Psoas muscle (tissue), 8 donors: ENCODE measurements around the gene RBKS. TPM values are rescaled to one million over a fixed set of nuclear protein-coding genes. Genes with fewer than 3 reads are reported as not detected.

ENCODE experiments used
- ATAC-seq, 4 donors: fragments of 200-7000 bp; cut with Tn5 transposase; one replicate each; pipeline ENCODE4 v1.9.1; 2020; ENCODE audit warnings: moderate library complexity in 3 of 4, mild to moderate bottlenecking in 2 of 4
- DNase-seq, 2 donors: peaks; one replicate each; pipeline ENCODE4 v3.0.0-alpha.2; 2020
- H3K27ac ChIP-seq: fragments of 200-600 bp; one replicate; pipeline ENCODE4 v1.8.0; 2022
- H3K27me3 ChIP-seq, 3 donors: fragments of 200-600 bp in 1 of 3; one replicate each; pipeline versions ENCODE4 v1.6.1 to v1.8.0; 2013 to 2022; ENCODE audit warnings: low read length in 2 of 3, mild to moderate bottlenecking in 2 of 3, moderate library complexity in 1 of 3; ENCODE audit not compliant: insufficient read depth in 3 of 3
- H3K36me3 ChIP-seq, 2 donors: fragments of 200-600 bp in 1 of 2; one replicate each; pipeline versions ENCODE4 v1.6.1 to v1.8.0; 2013 to 2022; ENCODE audit warnings: low read depth in 1 of 2, mild to moderate bottlenecking in 1 of 2, moderate library complexity in 1 of 2; ENCODE audit not compliant: insufficient read depth in 1 of 2
- H3K4me1 ChIP-seq: fragments of 200-600 bp; one replicate; pipeline ENCODE4 v1.8.0; 2022
- H3K4me3 ChIP-seq: fragments of 200-600 bp; one replicate; pipeline ENCODE4 v1.8.0; 2022; ENCODE audit warnings: mild to moderate bottlenecking
- H3K9me3 ChIP-seq: fragments of 200-600 bp; one replicate; pipeline ENCODE4 v1.8.0; 2022
- CTCF ChIP-seq: fragments of 200-600 bp; IDR thresholded peaks from one replicate; pipeline ENCODE4 v1.8.0; 2022; ENCODE audit warnings: antibody characterized with exemption
- WGBS, 3 donors: extraction: QIAGEN DNeasy Blood & Tissue Kit; methylation state at CpG; one replicate each; pipeline versions ENCODE4 v1.1.6 to v1.1.7; 2013; 5-methylcytosine and 5-hydroxymethylcytosine counted together
- intact Hi-C, 2 donors: fragments of 100-400 bp; cut with DNase I; formaldehyde crosslinking; loops; one replicate each; pipeline versions ENCODE4 v1.11.0 to v1.14.2; 2022
- polyA plus RNA-seq, 3 donors: library from polyadenylated mRNA; stranded (reverse); fragments of 200-250 nt; gene quantifications; one replicate each; pipeline ENCODE4 v1.2.3, GENCODE V29; 2013
- total RNA-seq, 4 donors: library from RNA; stranded (reverse); fragmentation: NEBNext Ultra II Directional in 2 of 4; extraction: Animal tissue kit (Norgen Biotek cat#: 25700) in 2 of 4; gene quantifications; one replicate each; pipeline versions ENCODE4 v1.2.1 to v1.2.4, GENCODE V29; 2021 to 2023
- donor health status: healthy with polysubstance abuse.
- donor health status: DM: no; HTN: no; CAD: no; lungs with moderate emphysema.
- donor health status: Bipolar disorder and iron deficiency.
- donor health status: healthy.
- donor health status: DM: yes; HTN: yes; CAD: no.
- donor health status: DM: no; HTN: no; CAD: no.
- donor health status: DM: no; HTN: no; CAD: no.
- donor health status: DM: yes; HTN: yes; CAD: no.

Gene RBKS
- total and polyA plus RNA-seq, 7 donors, result 3.5 to 7.3 (median 4.1) TPM

- Histone ChIP-seq H3K27ac (no peak overlapping the region), H3K4me3 (no peak overlapping the region), H3K4me1 (no peaks in the 10 kb centered on the region), H3K36me3 (no peaks in the 10 kb centered on the region), H3K27me3 (no peaks in the 10 kb centered on the region), H3K9me3 (no peaks in the 10 kb centered on the region)
- intact Hi-C loops, result no loop called here
- no peak for TF ChIP-seq CTCF
- 84 to 92% (median 86%) methylated on average over 3 of the region's 3 CpGs for WGBS, 3 donors
- ATAC-seq (no peak), DNase-seq (no peak)
Observed at GRCh38 chr2:27829791-27830190, 60.4 kb downstream of the RBKS start.

DNA sequence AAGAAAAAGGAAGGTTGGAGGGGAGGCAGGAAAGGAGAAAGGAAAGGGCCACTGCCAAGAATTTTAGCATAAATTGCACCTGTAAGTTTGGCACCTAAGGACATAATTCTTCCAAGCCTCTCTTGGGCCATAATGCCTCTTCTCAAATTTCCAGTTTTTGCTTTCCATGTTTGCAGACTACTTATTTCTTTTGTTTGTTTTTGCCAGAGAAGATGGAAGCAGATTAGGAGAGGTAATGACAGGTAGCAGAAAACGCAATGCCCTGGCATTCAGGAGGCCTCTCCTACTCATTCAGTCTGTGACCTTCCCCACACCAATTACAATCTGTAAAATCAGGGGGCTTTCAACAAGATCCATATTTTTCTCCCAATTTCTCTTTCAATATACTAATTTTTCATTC is 61.9 kb downstream of the RBKS start:
- intact Hi-C loops, result no loop called here

GRCh38 chr2:27824401-27824800 is 65.8 kb downstream of the RBKS start:
- Histone ChIP-seq H3K36me3 (no peaks in the 10 kb centered on the region), H3K27me3 (no peaks in the 10 kb centered on the region), H3K4me1 (peaks cover 14% of the 10 kb centered on the region), H3K27ac (no peak overlapping the region), H3K9me3 (no peaks in the 10 kb centered on the region), H3K4me3 (no peak overlapping the region)
- intact Hi-C loops, result loop anchor here in 1 of 2 donors (5.0 kb wide), 1 partner anchor 52 kb away; the partner anchor contains the start of gene MRPL33
- TF ChIP-seq CTCF, result no peak
- no peak for ATAC-seq
- no peak for DNase-seq
- 96 to 100% (median 100%) methylated on average over 1 of the region's 1 CpG for WGBS, 3 donors

More for the DNA sequence above, 61.9 kb downstream of the RBKS start:
- no peak for TF ChIP-seq CTCF
- H3K27me3 ChIP-seq, result no peaks in the 10 kb centered on the region
- WGBS, 3 donors, result 68 to 73% (median 68%) methylated on average over 1 of the region's 1 CpG
- no peak for ATAC-seq
- no peak overlapping the region for H3K4me3 ChIP-seq
- H3K36me3 ChIP-seq, result no peaks in the 10 kb centered on the region
- DNase-seq, result no peak
- no peaks in the 10 kb centered on the region for H3K9me3 ChIP-seq
- H3K27ac ChIP-seq, result no peak overlapping the region
- H3K4me1 ChIP-seq, result no peaks in the 10 kb centered on the region

GRCh38 chr2:27823569-27823968 is 66.6 kb downstream of the RBKS start:
- peak; percentile 44 for TF ChIP-seq CTCF
- intact Hi-C loops, result loop anchor here in 1 of 2 donors (5.0 kb wide), 1 partner anchor 51 kb away; the partner anchor contains the start of gene MRPL33
- Histone ChIP-seq H3K27me3 (no peaks in the 10 kb centered on the region), H3K4me3 (peak overlapping the region; percentile 42), H3K36me3 (no peaks in the 10 kb centered on the region), H3K9me3 (no peaks in the 10 kb centered on the region), H3K4me1 (peaks cover 14% of the 10 kb centered on the region), H3K27ac (peak overlapping the region; percentile 74)
- DNase-seq, result no peak
- ATAC-seq, result peak; percentile 63 to 77 (median 72)
- WGBS, 3 donors, result 48 to 72% (median 62%) methylated on average over 5 of the region's 5 CpGs

DNA sequence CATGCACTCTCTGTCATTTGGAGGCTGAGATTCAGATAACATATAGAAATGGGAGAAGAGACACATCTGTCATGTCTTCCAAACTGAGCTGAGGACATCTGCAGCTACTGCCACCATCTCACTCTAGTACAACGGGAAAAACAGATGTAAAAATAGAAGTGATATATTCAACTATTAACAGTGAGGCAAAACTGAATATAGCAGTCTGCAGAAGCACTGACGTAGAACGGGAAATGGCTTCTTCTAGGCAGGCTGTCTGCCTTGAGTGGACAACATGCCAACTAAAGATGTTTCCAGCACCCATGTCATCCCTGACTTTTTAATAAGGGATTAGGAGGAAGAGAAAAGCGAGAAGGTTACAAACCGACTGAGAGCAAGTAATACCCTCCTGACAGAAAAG is 67.1 kb downstream of the RBKS start:
- intact Hi-C loops, result loop anchor here in 1 of 2 donors (5.0 kb wide), 1 partner anchor 51 kb away; the partner anchor contains the start of gene MRPL33
- H3K4me3 ChIP-seq, result peak overlapping the region; percentile 42
- peaks cover 14% of the 10 kb centered on the region for H3K4me1 ChIP-seq
- H3K27me3 ChIP-seq, result no peaks in the 10 kb centered on the region
- TF ChIP-seq CTCF, result no peak
- ATAC-seq, result peak; percentile 79 to 97 (median 92)
- no peaks in the 10 kb centered on the region for H3K9me3 ChIP-seq
- H3K27ac ChIP-seq, result peak overlapping the region; percentile 74
- WGBS, 3 donors, result 19 to 40% (median 38%) methylated on average over 5 of the region's 5 CpGs
- H3K36me3 ChIP-seq, result no peaks in the 10 kb centered on the region
- DNase-seq, result no peak
